Bronchial epithelial cell (primary cell): ENCODE measurements around the gene CFAP74. TPM values are rescaled to one million over a fixed set of nuclear protein-coding genes. Genes with fewer than 3 reads are reported as not detected.

Experiments used
- DNase-seq: peaks from one replicate; pipeline ENCODE4 v3.0.0-alpha.2; 2010; ENCODE audit warnings: low read depth
- FAIRE-seq: peaks from 2 replicates; lab custom pipeline; 2011; peaks lifted over from hg19 to GRCh38; lab: Jason Lieb, UNC
- H3K27me3 ChIP-seq: 2 replicates; pipeline ENCODE4 v1.5.1; 2011; ENCODE audit warnings: low read length; ENCODE audit not compliant: control insufficient read depth, insufficient read depth
- H3K36me3 ChIP-seq: 2 replicates; pipeline ENCODE4 v1.5.1; 2011; ENCODE audit warnings: low read length; ENCODE audit not compliant: control insufficient read depth, insufficient read depth
- H3K4me3 ChIP-seq: 2 replicates; pipeline ENCODE4 v1.5.1; 2011; ENCODE audit warnings: mild to moderate bottlenecking, low read depth, low read length, control low read depth
- total RNA-seq: library from RNA; depleted of rRNA; stranded (reverse); fragments of >200 nt; gene quantifications from 2 replicates; pipeline ENCODE4 v1.2.1, GENCODE V29; 2014
- TF ChIP-seq, protein P1 (sequence below): IDR thresholded peaks from 2 replicates; pipeline ENCODE4 v1.5.1; 2011; ENCODE audit warnings: mild to moderate bottlenecking, moderate library complexity, low read length, control low read depth, inconsistent platforms; ENCODE audit not compliant: insufficient read depth, severe bottlenecking

CFAP74 gene
- total RNA-seq, 1 donor from 2014 or later = not detected

DNA sequence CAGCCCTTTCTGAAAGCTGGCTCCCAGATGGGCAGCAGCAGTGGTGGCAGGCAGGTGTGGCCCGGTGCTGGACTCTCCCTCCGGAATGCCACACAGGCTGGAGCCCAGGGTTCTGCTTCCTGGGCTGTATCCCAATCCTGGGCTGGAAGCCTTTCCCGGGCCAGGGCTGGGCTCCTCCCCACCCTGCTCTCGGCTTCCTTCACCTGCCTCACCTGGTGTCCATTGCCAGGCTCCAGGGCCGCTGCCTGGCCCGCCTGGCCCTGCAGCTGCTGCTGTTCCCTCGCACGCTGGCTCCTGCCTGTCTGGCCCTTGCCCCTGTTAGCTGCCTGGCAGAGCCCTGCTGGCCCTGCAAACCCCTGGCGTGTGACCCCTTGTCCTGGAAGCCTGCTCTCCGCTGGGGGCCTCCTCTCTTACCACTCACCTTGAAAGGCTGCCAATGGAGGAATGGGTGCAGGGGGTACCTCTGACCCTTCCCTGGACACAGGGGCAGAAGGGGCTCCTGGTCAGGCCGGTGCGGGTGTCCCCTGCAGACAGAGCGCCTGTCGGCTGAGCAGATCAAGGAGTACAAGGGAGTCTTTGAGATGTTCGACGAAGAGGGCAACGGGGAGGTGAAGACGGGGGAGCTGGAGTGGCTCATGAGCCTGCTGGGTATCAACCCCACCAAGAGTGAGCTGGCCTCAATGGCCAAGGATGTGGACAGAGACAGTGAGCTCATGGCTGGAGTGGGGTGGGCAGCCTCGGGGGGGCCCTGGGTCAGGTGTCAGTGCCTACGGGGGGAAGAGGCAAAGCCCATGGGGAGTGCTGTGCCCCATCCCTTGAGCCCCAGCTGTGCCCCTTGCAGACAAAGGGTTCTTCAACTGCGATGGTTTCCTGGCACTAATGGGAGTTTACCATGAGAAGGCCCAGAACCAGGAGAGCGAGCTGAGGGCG is 87.4 kb downstream of the CFAP74 start:
- no peaks in the 10 kb centered on the region for H3K27me3 ChIP-seq
- no peaks in the 10 kb centered on the region for H3K36me3 ChIP-seq
- H3K4me3 ChIP-seq = no peak overlapping the region
- FAIRE-seq (no peak), DNase-seq (no peak)
- TF ChIP-seq, protein P1, sequence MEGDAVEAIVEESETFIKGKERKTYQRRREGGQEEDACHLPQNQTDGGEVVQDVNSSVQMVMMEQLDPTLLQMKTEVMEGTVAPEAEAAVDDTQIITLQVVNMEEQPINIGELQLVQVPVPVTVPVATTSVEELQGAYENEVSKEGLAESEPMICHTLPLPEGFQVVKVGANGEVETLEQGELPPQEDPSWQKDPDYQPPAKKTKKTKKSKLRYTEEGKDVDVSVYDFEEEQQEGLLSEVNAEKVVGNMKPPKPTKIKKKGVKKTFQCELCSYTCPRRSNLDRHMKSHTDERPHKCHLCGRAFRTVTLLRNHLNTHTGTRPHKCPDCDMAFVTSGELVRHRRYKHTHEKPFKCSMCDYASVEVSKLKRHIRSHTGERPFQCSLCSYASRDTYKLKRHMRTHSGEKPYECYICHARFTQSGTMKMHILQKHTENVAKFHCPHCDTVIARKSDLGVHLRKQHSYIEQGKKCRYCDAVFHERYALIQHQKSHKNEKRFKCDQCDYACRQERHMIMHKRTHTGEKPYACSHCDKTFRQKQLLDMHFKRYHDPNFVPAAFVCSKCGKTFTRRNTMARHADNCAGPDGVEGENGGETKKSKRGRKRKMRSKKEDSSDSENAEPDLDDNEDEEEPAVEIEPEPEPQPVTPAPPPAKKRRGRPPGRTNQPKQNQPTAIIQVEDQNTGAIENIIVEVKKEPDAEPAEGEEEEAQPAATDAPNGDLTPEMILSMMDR = no peak

DNA sequence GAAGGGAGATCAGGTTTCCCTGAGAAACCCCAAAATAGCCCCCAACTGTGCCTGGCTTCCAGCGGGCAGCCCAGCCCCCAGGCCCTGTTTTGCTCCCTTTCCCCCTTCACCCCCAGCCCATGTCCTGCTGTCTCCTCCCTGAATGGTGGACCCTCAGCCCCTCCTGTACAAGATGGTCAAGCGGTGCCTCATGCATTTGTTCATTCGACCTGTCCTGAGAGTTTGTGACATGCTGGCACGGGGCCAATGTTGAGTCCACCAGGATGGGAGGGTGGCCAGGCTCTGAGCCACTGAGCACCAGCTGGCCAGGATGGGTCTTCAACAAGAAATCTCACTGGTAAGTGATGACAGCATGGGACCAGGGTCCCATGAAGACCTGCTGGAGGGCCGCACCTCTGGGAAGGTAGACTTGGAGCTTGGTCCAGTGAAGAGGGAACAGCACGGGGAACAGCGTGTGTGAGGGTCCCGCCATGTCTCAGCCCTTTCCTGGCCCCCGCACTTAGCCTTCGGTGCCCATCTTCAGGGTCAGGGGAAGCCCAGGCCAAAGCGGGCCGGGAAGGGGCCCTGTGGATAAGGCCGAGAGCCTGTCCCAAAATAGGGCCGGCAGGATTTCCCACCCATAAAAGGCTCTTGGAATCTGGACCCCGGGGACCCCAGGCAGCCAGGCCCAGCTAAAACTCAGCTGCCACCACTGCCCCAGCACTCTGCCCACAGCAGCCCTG is 88.5 kb downstream of the CFAP74 start, which contains the start of gene CALML6:
CALML6 (plus strand) TSS at position 290 of the 722 bp plus-strand sequence; CDS start at position 311, 21 bp downstream.
- TF ChIP-seq, protein P1 = no peak
- FAIRE-seq (no peak), DNase-seq (no peak)
- H3K36me3 ChIP-seq = no peaks in the 10 kb centered on the region
- no peaks in the 10 kb centered on the region for H3K27me3 ChIP-seq
- no peak within 1 kb of the TSS for H3K4me3 ChIP-seq

DNA sequence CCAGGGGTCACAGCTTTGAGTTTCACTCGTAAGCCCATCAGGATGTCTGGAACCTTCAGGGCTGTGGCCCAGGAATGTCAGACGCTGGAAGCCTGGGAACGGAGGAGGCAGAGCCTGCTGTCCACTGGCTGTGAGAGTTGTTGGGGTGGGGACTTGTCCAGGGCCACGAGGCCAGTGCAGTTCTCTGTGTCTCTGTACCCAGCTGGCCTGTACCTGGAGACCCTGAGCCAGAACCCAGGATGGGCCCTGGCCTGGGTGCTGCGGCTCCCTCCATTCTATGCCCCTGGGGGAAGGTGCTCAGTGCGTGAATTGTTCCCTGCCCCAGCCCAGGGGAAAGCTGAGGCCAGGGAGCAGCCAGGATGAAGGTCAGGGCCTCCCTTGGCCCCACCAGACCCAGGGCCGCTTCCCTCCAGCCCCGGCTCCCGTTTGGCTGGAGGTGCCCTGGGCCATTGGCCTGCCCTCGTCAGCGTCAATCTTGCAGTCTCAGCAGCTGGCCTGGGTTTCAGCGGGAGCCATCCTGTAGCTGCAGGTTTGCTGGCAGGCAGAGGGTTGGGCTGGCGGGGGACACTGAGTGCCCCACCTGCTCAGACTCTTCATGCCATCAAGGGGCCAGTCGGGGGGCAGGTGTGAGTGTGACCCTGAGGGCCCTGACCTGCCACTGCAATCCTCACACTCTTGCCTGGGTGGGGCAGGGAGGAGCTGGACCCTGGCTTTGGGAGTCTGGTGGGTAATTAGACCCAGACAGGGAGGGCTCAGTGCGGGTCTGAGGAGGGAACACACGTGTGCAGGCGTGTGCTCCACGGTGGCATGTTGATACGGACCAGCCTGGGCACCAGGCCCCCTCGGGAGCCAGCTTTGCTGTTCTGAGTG is 89.2 kb downstream of the CFAP74 start:
- H3K36me3 ChIP-seq = no peaks in the 10 kb centered on the region
- TF ChIP-seq, protein P1 = no peak
- no peak for DNase-seq
- no peak for FAIRE-seq
- no peak overlapping the region for H3K4me3 ChIP-seq
- no peaks in the 10 kb centered on the region for H3K27me3 ChIP-seq

DNA sequence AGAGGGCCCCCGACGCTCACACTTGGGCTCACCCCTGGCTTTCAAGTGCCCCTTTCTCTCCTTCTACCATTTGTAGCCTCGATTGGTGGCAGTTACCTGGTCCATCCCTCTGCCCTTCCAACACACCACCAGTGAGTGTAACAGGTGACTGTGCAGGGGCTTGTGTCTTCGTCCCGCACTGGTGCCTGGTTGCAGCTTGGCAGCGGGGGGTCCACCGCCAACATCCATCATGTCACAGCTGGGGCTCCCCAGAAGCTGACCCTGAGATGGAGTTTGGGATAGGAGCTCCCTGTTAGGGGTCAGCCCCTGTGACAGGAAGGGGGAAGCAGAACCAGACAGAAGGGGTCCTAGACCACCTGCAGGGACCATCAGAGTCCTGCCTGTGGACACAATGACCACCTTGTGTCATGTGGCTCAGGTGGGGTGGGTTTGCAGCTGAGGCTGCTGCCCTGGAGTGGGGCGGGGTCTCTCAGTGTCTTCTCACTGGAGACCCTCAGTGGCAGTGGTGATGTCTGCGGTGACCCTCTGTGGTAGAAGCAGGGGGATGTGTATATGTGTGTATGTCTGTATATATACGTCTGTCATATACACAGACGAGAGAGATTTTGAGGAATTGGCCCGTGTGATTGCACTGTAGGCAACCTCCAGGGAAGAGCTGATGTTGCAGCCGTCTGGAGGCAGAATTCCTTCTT is 92.1 kb downstream of the CFAP74 start:
- no peaks in the 10 kb centered on the region for H3K27me3 ChIP-seq
- DNase-seq (no peak), FAIRE-seq (no peak)
- H3K36me3 ChIP-seq = no peaks in the 10 kb centered on the region
- H3K4me3 ChIP-seq = no peak overlapping the region
- TF ChIP-seq, protein P1 = no peak
